Spleen (tissue), 7 donors: ENCODE results near the gene PCSK6.

Experiments used
- CTCF ChIP-seq, 11 experiments: fragments of 200-600 bp in 7 of 11; fragments of 450-650 bp in 4 of 11; sonication (generic) in 4 of 11; IDR thresholded peaks in 8 of 11; conservative IDR thresholded peaks in 3 of 11; 1 replicate in 7 of 11; 2 replicates in 4 of 11; pipeline versions ENCODE4 v1.4.0 to v1.8.0; 2016 to 2021; ENCODE audit warnings: antibody characterized with exemption in 11 of 11, inconsistent platforms in 4 of 11, mild to moderate bottlenecking in 1 of 11
- POLR2A ChIP-seq, 3 donors: fragments of 450-650 bp; IDR thresholded peaks; one replicate each; pipeline ENCODE4 v1.5.1; 2017; ENCODE audit warnings: antibody characterized with exemption in 3 of 3, mild to moderate bottlenecking in 1 of 3
- donor health status: DM: no; HTN: no; CAD: no; lungs with moderate emphysema.
- donor health status: DM: no; HTN: no; CAD: no.
- donor health status: DM: no; HTN: no; CAD: no.

GRCh38 chr15:101496198-101496986, 6.9 kb upstream of the PCSK6 start:
- no peak for TF ChIP-seq CTCF (IDR thresholded peaks at IDR 0.05 in 8 of 11, conservative IDR thresholded peaks at IDR 0.05 in 3 of 11)
- TF ChIP-seq POLR2A (IDR thresholded peaks at IDR 0.05): no peak
